GM21515 (cell line): ENCODE data around the gene BIRC7.
"Not testable (repeated sequence)": the region's sequence is repeated elsewhere in the genome, so short reads cannot be mapped to it uniquely, and the experiment has no call there.

Source experiments
- ATAC-seq: cut with Tn5 transposase; IDR thresholded peaks from one replicate; pipeline ENCODE4 v1.9.1; 2021; ENCODE audit not compliant: unreplicated experiment

BIRC7 gene

GRCh38 chr20:63246490-63247288 lies 11.0 kb downstream of the BIRC7 start:
- no peak for ATAC-seq

DNA sequence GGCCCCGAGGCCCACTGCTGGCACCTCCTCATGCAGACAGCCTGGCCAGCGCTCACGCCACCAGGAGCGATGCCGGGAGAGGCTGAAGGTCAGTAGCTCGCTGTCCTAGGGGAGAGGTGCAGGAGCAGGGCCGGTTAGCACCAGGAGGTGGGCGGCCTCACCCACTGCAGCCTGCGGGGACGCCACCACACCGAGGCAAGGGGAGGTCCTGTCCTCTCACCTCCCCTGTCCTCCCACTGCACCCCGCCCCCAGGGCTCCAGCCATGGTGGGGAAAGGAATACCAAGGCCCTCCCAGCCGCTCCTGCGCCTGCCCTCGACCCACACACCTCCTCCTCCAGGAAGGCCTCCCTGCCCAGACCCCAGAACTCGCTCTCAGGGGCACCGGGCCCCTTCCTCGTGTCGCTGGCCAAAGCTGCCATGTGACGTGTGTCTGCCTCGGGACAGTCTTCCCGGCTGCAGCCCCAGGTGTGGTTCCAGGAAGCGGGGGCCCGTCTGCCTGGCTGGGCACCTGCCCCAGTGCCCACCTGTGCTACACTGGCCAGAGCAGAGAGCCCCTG lies 12.0 kb downstream of the BIRC7 start:
- no peak for ATAC-seq

GRCh38 chr20:63248835-63249591 lies 13.3 kb downstream of the BIRC7 start:
- ATAC-seq, result no peak

GRCh38 chr20:63249891-63250290 lies 14.2 kb downstream of the BIRC7 start:
- ATAC-seq, result no peak

GRCh38 chr20:63251350-63251749 lies 15.6 kb downstream of the BIRC7 start:
- not testable (repeated sequence) for ATAC-seq

DNA sequence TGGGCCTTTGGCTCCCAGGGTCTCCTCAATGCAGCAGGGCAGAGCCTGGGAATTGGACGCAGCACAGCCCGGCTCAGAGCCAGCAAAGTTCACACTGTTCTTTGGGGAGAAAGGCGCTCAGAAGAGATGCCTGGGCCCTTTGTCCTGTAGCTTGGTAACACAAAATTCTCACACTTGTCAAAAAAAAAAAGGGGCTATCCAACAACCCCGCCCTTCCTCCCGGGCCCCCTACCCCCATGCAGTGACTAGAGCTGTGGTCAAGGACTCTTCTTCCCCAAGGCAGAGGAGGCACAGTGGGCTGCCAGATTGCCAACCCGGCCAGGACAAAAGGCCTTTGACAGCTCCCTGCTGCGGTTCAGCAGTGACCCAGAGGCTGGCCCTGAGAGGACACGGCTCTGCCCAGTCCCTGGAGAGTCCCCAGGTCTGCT lies 16.6 kb downstream of the BIRC7 start:
- ATAC-seq, result no peak

- no peak for ATAC-seq
Measured at GRCh38 chr20:63253065-63253437, 17.3 kb downstream of the BIRC7 start.

DNA sequence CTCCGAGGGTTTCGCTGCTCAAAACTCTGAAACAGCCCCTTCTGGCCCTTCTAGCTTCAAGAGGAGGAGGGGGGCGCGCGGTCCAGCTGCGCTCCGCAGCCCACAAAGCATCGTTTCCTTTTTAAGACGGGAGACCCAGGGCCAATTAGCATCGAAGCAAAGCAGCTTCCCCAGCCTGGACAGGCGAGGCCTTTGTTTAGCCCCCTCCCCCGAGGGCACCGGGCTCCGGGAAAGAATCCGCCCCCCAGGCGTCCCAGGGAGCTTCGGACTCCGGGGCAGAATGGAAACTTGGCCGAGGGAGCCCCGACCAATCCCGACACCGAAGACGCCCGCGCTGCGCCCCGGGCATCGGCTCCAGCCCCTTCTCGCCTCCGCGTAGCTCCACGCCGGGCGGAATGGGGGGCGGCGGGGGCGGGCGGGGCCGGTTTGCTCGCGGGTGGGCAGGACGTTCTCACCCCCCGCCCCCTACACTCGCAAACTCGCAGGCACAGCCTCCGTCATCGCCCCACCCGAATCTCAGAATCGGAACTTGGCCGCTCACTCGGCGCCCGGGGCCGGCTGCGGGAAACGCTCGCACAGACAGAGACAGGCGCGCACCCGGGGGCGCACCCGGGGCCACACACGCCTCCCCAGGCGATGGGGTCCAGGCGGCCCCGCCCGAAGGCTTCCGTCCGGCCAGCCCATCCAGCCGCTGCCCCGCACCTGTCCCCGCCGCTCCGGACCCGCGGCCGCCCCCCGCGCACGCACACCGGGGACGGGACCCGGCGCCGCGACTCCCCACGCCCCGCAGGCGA lies 17.9 kb downstream of the BIRC7 start:
- no peak for ATAC-seq

- no peak for ATAC-seq
Measured at GRCh38 chr20:63254232-63254605, 18.5 kb downstream of the BIRC7 start, which contains the start of gene NKAIN4. Gene NKAIN4 (minus strand): TSS chr20:63254463. CDS start chr20:63254450, 13 bp downstream.

GRCh38 chr20:63254606-63255384 lies 19.1 kb downstream of the BIRC7 start:
- ATAC-seq, result no peak

GRCh38 chr20:63255931-63256704 lies 20.4 kb downstream of the BIRC7 start:
- no peak for ATAC-seq

DNA sequence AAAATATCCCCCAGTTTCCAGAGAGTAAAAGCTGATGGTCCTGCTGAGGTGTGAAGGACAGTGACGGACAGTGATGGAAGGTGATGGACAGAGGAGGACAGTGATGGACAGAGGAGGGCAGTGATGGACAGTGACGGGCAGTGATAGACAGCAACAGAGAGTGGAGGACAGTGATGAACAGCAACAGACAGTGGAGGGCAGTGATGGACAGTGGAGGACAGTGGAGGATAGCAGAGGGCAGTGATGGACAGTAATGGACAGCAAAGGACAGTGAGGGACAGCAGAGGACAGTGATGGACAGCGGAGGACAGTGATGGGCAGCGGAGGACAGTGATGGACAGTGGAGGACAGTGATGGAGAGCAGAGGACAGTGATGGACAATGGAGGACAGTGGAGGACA lies 21.2 kb downstream of the BIRC7 start:
- no peak for ATAC-seq

- no peak for ATAC-seq
Measured at GRCh38 chr20:63257629-63258028, 21.9 kb downstream of the BIRC7 start.

DNA sequence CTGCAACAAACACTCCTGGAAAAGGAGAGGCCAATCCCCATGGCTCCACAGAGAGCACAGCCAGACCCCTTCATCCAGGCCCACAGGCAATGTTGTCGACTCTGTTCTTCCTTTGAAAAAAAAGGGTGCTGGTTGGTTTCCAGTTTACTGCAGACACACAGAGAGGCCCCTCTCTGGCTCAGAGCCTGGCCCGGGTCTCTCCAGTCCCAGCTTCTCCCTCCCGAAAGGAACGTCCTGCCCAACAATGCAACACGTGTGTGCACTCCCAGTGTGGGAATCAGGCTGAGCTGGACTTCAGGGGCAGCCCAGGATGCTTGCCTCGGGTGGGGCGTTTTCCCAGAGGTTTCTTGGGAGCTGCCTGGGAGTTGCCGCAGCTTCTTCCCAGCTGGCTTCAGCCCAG lies 23.1 kb downstream of the BIRC7 start:
- no peak for ATAC-seq

DNA sequence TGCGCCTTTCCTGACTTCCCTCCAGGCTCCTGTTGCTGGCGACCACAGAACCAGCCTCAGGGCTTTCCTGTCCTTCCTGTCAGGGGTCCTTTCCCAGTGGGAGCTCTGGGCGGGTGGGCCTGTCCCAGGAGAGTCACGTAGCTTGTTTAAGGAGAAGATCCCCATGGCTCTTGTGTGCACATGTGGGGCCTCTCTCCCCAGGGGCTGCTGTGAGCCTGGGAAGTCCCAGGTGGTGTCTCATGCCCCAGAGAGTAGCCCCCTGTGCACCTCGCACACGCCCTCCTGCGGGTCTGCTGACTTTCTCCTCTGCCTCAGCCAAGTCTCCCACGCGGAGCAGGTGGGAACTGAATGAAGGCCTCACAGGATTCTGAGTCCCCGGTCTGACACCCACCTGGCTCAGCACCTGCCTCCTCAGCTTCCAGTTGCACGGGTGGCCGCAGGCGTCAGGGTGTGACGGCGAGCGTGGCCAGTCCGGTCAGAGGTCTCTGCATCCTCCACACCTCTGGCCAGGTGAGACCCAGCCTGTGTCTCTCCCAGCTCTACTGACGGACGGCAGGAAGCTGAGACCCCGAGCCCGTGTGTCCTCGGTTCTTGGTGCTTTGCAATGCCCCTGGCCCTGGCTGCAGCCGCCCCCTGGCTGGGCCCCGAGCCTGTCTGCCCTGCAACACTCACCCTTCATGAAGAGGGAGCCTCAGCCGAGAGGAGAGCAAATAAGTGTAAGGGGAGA lies 24.2 kb downstream of the BIRC7 start:
- no peak for ATAC-seq

DNA sequence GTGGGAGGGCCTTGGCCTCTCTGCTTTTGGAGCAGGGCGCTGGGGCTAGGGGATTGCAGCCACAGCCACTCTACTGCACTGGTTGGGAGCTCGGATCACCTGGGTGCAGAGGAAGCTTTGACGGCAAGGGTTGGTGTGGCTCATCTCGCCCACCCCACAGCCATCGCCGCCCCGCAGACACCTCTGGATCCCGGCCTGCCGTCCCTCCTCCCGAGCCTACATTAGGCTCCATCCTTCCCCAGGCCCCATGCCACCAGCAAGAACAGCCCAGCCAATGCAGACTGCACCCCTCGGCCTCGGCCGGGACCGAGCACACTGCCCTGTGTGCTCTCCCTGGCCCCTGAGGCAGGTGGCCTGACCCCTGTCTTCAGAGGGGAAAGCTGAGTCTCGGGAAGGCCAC lies 24.8 kb downstream of the BIRC7 start:
- ATAC-seq, result no peak

DNA sequence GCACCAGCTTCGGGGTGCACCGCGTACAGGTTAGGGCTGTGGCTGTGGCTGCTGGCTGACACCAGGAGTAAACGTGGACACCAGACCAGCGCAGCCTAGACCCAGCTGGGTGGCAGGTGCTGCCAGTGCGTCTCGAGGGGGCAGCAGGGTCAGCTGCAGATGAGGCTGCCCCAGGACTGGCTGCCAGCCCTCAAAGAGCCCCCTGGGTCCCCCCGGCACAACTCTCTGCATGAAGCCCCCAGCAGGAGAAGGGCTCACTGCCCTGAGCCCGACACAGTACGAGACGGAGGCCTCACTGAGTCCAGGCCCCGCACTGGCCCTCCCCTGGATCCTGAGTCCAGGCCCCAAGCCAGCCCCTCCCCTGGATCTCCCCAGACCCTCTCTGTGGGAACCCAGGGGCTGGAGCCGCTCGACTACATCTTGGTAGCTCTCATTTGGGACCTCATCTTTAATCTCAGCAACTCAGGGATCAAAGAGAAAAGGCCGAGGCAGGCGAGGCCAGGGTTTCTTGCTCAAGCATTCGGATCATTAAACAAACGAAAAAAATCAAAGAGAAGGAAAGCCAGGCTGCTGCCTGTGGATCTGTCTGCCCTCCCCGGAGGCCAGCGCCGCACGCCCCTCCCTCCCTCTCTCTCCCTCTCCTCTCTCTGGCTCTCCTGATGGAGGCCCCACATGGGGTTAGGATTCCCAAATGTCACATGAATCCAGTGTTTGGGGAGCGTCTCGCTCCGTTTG lies 25.5 kb downstream of the BIRC7 start:
- no peak for ATAC-seq

DNA sequence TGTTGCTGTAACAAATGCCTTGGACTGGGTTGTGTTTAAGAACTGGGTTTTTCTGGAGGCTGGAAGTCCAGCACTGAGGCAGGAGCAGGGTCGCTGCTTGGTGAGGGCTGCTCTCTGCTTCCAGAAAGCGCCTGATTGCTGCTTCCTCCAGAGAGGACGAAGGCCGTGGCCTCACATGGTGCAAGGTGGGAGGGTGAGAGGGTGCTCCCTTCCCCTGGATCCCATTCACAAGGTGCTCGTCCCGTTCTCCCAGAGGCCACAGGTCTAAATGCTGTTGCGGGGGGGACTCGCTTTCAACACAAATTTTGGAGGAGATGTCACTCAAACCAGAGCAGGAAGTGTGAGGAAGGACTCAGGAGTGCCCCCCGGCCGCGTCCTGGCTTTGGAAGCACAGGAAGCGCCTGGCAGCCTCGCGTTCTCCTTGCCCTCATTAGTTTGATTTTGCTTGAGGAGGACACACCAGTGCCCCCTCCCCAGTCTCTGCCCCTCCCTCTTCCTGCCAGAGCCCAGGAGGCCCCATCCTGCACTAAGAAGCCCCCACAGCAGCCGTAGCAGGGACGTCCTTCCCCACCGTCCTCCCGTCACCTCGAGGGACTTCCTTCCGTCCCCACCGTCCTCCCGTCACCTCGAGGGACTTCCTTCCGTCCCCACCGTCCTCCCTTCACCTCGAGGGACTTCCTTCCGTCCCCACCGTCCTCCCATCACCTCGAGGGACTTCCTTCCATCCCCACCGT lies 26.3 kb downstream of the BIRC7 start:
- no peak for ATAC-seq
